Left hindlimb (tissue), 1 donor: ENCODE results near the gene TMPRSS6.

Experiments
- DNase-seq: peaks from one replicate; pipeline ENCODE4 v3.0.0-alpha.2; 2018

TMPRSS6 gene

GRCh38 chr22:37048133-37048532 is 61.4 kb downstream of the TMPRSS6 start:
- peak; percentile 5 for DNase-seq

GRCh38 chr22:37047006-37047405 is 62.5 kb downstream of the TMPRSS6 start:
- DNase-seq: peak; percentile 8

GRCh38 chr22:37046589-37046988 is 62.9 kb downstream of the TMPRSS6 start:
- no peak for DNase-seq

- peak; percentile 13 for DNase-seq
Observed at GRCh38 chr22:37045958-37046357, 63.6 kb downstream of the TMPRSS6 start.

- peak; percentile 16 for DNase-seq
Observed at GRCh38 chr22:37044634-37045625, 64.6 kb downstream of the TMPRSS6 start.

GRCh38 chr22:37043828-37044538 is 65.5 kb downstream of the TMPRSS6 start:
- peak; percentile 47 for DNase-seq

- peak; percentile 19 for DNase-seq
Observed at GRCh38 chr22:37043209-37043827, 66.2 kb downstream of the TMPRSS6 start.

GRCh38 chr22:37039466-37039865 is 70.0 kb downstream of the TMPRSS6 start:
- no peak for DNase-seq

GRCh38 chr22:37037669-37038068 is 71.8 kb downstream of the TMPRSS6 start:
- DNase-seq: no peak

GRCh38 chr22:37036655-37037377 is 72.7 kb downstream of the TMPRSS6 start:
- DNase-seq: no peak

GRCh38 chr22:37033605-37034430 is 75.7 kb downstream of the TMPRSS6 start:
- DNase-seq: no peak

- no peak for DNase-seq
Observed at GRCh38 chr22:37032535-37033460, 76.7 kb downstream of the TMPRSS6 start.

- no peak for DNase-seq
Observed at GRCh38 chr22:37032134-37032534, 77.4 kb downstream of the TMPRSS6 start.

- no peak for DNase-seq
Observed at GRCh38 chr22:37030560-37031281, 78.8 kb downstream of the TMPRSS6 start.

GRCh38 chr22:37028692-37029674 is 80.5 kb downstream of the TMPRSS6 start:
- no peak for DNase-seq

GRCh38 chr22:37027556-37027955 is 82.0 kb downstream of the TMPRSS6 start:
- DNase-seq: no peak

- no peak for DNase-seq
Observed at GRCh38 chr22:37026325-37026724, 83.2 kb downstream of the TMPRSS6 start.

- no peak for DNase-seq
Observed at GRCh38 chr22:37025500-37026070, 83.9 kb downstream of the TMPRSS6 start.
